ENCODE data around the gene ZNF112.
A peak's percentile ranks its signal among the peaks of the same experiment; 100 is the strongest.

ZNF112 gene

DNA sequence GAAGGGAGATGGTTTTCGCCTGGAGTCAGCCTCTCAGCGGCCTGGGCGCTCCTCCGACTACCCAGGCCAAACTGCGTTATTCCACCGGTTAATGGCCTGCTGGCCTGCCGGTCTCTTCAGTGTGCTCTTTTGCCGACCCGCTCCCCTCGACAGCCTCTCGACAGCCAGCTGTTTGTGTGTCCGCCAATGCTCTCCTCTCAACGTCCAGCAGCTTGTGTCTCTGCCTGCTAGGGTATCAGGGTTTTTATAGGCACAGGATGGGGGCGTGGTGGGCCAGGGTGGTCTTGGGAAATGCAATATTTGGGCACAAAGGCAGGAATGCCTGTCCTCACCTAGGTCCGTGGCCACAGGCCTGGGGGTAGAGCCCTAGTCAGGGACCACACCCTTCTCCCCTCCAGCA lies 50.2 kb downstream of the ZNF112 start:
- TF ChIP-seq CTCF (conservative IDR thresholded peaks at IDR 0.05), result no peak
- no peak overlapping the region for H3K27ac ChIP-seq

GRCh38 chr19:44305457-44305856 lies 51.0 kb downstream of the ZNF112 start:
- no peak for TF ChIP-seq CTCF (conservative IDR thresholded peaks at IDR 0.05)
- H3K27ac ChIP-seq, result no peak overlapping the region; the same call in 1 of the 2 replicates

- TF ChIP-seq CTCF (conservative IDR thresholded peaks at IDR 0.05), result no peak
- peak within 1 kb of the TSS; percentile 85 for H3K27ac ChIP-seq
Measured at GRCh38 chr19:44304659-44305193, 51.8 kb downstream of the ZNF112 start, which contains the start of gene ZNF235. ZNF235 (minus strand) TSS chr19:44305025; CDS start chr19:44303404, 1,621 bp downstream.

- no peak for TF ChIP-seq CTCF (conservative IDR thresholded peaks at IDR 0.05)
- peak overlapping the region; percentile 85 for H3K27ac ChIP-seq
Measured at GRCh38 chr19:44303976-44304568, 52.4 kb downstream of the ZNF112 start.

DNA sequence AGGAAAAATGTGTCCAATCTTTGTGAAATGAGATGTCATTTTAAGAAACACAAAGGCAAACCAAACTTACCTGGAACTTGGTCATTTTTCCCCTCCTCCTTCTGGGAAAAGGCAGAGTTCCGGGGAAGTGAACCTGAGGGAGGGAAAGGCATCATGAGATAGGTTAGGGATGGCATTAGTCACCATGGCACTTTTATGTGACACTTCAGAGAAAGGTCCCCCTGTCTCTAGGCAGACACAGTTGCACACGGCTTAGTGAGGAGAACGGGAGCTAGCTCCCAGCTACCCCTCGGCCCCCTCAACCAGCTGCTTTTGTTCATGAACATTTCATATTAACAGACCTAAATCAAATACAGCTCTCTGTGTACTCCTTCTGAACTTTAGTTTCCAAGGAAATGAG lies 53.2 kb downstream of the ZNF112 start:
- peak overlapping the region; percentile 85; the same call in 1 of the 2 replicates for H3K27ac ChIP-seq
- TF ChIP-seq CTCF (conservative IDR thresholded peaks at IDR 0.05), result no peak

DNA sequence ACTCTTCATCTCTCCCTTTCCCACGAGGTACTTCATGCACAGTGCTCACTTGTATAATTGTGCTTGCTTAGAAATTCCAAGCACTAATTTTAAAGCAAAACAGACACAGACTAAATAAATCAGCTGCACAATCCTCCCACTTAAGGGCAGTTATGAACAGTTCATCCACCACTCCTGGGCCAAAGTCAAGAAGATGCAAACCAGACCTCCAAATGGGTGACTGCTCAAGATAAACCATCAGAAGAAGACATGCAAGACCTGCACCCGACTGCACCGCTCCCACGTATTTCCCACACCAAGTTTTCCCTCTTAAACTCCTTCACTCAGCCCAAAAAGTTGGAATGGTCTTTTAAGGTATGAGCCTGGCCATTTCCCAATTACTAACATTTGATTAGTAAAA lies 71.5 kb downstream of the ZNF112 start:
- no peak overlapping the region for H3K27ac ChIP-seq
- no peak for TF ChIP-seq CTCF (conservative IDR thresholded peaks at IDR 0.05)

- TF ChIP-seq CTCF (conservative IDR thresholded peaks at IDR 0.05), result no peak
- H3K27ac ChIP-seq, result no peak overlapping the region
Measured at GRCh38 chr19:44282846-44283245, 73.6 kb downstream of the ZNF112 start.

All from VCaP (cell line).